ENCODE results near the gene ECM2.

GRCh38 chr9:92520837-92521236 is 15.0 kb downstream of the ECM2 start:
- TF ChIP-seq POLR2A (IDR thresholded peaks at IDR 0.05): no peak
- no peak for TF ChIP-seq CTCF (IDR thresholded peaks at IDR 0.05)
- TF ChIP-seq EP300 (IDR thresholded peaks at IDR 0.05): no peak

Measured in tibial nerve (tissue), 4 donors.